GM12891 (cell line): ENCODE data around the gene FOXD4L6. TPM values are rescaled to one million over a fixed set of nuclear protein-coding genes. Genes with fewer than 3 reads are reported as not detected.
"Not testable (repeated sequence)": the region's sequence is repeated elsewhere in the genome, so short reads cannot be mapped to it uniquely, and the experiment has no call there.

ENCODE experiments used
- DNase-seq: peaks from one replicate; pipeline ENCODE4 v3.0.0; 2011; ENCODE audit warnings: low spot score; ENCODE audit not compliant: insufficient read length
- FAIRE-seq: peaks from 2 replicates; lab custom pipeline; 2011; peaks lifted over from hg19 to GRCh38; lab: Jason Lieb, UNC
- polyA plus RNA-seq: library from polyadenylated mRNA; unstranded; fragments of >200 nt; gene quantifications from one replicate; pipeline ENCODE4 v1.2.1, GENCODE V29; 2012; ENCODE audit warnings: low read depth, missing spikeins, inconsistent platforms; ENCODE audit not compliant: missing spikeins

Gene FOXD4L6
- not detected for polyA plus RNA-seq

DNA sequence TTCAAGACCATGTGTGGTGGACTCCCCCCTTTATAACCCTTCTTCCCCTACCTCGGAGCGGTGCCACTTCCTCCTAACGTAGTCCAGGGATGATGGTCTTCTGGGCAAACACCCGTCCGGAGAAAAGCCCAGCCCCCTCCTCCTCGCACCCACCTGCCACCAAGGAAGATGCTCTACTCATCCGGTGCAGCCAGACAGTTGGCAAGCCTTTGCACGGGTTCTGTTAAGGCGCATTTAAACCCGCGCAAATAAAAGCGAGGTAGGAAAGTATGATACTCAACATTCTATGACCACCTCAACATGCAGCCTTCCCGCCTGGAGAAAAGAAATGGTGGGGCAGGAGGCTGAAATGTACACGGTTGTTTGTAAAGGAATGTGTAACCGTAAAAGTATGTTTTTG, at the start of gene FOXD4L6:
Gene FOXD4L6, minus strand, starts transcription at position 101 of the 400 bp plus-strand sequence. CDS start 298 bp downstream, outside the sequence.
- not testable (repeated sequence) for DNase-seq, FAIRE-seq

- not testable (repeated sequence) for DNase-seq, FAIRE-seq
Measured at GRCh38 chr9:41174994-41175393, 46.5 kb upstream of the FOXD4L6 start.

GRCh38 chr9:41150116-41150515, 21.6 kb upstream of the FOXD4L6 start:
- FAIRE-seq, DNase-seq: not testable (repeated sequence)

- DNase-seq, FAIRE-seq: not testable (repeated sequence)
Measured at GRCh38 chr9:41141878-41142277, 13.4 kb upstream of the FOXD4L6 start.

DNA sequence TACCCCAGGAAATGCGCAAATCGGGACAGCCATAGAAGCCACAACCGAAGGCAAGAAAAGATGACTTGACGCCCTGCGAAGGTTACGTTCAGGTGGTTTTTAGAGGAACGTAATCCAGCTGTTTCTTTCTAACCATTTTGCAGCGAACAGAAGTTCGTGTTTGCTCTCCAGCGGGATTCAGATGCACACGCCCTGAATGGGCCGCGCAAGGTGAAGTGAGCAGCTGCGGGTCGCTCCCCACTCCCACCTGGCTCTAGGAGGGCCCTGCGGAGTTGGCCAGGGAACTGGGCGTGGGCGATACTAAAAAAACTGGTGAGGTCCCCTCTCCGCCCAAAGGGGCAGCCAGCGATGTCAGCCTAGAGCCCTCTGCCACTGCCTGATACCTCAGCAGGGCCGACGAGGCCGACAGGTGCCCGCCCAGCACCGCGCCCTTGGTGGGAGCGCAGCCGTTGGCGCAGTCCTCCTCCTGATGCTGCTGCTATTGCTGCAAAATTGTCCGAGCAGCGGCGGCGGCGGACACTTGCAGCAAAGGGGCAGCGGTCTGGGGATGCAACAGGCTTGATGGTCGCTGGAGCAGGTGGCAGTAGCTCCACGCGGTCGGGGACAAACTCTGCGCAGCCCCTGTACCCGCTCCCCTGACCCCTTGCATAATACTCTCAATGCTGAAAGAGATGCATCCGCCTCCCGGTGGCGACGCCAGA, 1.6 kb downstream of the FOXD4L6 start:
- not testable (repeated sequence) for DNase-seq, FAIRE-seq

- not testable (repeated sequence) for FAIRE-seq, DNase-seq
Measured at GRCh38 chr9:41125936-41126335, 2.5 kb downstream of the FOXD4L6 start.

- not testable (repeated sequence) for DNase-seq, FAIRE-seq
Measured at GRCh38 chr9:41125109-41125658, 3.3 kb downstream of the FOXD4L6 start.

- not testable (repeated sequence) for DNase-seq, FAIRE-seq
Measured at GRCh38 chr9:41124250-41125108, 4.0 kb downstream of the FOXD4L6 start.

DNA sequence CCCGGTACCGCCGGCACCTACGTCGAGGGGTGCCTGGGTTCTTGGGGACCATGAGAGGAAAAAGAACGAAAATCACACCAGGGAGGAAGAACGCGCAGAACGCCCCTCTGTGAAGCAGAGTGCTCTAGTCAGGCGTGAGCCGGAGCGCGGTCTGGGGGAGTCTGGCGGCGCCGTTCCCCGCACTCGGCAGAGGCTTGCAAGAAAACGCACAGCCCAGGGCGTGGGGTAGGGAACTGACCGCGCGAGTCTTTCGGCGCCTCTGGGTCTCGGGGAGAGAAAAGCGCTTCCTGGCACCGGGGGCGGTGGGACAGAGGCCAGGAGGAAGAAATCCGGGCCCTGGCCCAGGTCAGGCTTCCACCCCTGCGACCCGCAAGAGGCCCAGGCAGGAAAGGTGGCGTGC, 4.7 kb downstream of the FOXD4L6 start:
- not testable (repeated sequence) for FAIRE-seq, DNase-seq

- FAIRE-seq: not testable (repeated sequence)
Measured at GRCh38 chr9:41123396-41123795, 5.1 kb downstream of the FOXD4L6 start.

DNA sequence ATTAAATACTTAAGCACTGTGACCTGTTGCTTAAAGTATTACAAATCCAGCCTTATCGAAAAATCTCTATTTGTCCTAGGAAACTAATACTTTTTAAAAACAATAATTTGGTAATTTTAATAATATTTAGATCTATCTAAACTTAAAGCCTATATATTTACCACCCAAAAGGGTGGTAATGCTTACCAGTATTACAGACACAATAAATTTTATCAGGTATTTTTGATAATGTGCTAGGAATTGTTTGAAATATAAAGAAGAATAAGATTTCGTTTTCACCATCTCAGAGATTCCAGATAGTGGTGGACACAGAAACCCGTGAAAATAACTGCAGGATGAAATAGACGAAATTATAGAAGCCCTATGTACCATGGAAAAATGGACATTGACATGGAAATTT, 7.8 kb downstream of the FOXD4L6 start:
- FAIRE-seq, DNase-seq: not testable (repeated sequence)

More at GRCh38 chr9:41123396-41123795, 5.1 kb downstream of the FOXD4L6 start:
- not testable (repeated sequence) for DNase-seq

DNA sequence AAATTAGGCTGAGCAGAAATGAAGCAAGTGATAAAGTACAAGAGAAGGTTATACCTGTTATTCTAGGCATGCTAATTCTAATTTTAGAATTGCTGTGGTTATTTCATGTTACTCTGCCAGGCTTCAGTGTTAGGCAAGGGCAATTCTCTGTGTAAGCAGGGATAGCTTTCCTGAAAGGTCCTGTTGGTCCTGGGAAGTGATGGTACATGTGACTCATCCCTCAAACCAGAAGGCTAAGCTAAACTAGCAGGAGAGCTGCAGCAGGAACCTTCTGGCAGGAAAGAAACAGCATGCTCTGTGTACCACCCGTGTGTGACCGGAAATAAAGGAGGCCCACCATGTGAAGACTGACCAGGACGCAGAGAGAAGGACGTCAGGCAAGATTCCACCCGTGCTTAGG, 8.8 kb downstream of the FOXD4L6 start:
- DNase-seq, FAIRE-seq: not testable (repeated sequence)

- not testable (repeated sequence) for DNase-seq, FAIRE-seq
Measured at GRCh38 chr9:41119311-41119710, 9.2 kb downstream of the FOXD4L6 start.

DNA sequence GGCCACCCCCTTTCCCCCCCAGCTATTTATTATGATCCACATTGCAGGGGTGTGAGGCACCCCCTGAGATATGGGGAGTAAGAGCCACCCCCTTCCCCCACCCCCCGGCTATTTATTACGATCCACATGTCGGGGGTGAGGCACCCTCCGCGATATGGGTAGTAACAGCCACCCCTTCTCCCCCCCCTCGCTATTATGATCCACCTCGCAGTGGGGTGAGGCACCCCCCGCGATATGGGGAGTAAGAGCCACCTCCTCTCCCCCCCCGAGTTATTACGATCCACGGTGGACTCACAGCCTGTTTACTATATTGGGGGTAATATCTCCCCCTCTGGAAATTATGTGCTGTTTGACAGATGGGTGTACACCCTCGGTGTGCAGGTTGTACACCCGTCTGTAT, 15.1 kb downstream of the FOXD4L6 start:
- not testable (repeated sequence) for DNase-seq, FAIRE-seq

GRCh38 chr9:41111414-41111813, 17.1 kb downstream of the FOXD4L6 start:
- not testable (repeated sequence) for FAIRE-seq, DNase-seq

DNA sequence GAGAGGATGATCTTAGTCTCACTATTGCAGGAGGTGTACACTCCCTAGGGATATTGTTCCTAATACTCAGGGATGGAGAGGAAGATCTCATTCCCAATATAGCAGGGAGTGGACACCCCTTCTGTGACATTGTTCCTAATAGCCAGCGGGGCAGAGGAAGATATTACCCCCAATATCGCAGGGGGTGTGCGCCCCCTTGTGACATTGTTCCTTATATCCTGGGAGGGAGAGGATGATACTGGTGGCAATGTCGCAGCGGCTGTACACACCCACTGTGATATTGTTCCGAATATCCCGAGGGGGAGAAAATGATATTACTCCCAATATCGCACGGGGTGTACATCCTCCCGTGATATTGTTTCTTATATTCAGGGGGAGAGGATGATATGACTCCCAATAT, 17.6 kb downstream of the FOXD4L6 start:
- not testable (repeated sequence) for FAIRE-seq, DNase-seq

GRCh38 chr9:41109253-41109652, 19.2 kb downstream of the FOXD4L6 start:
- FAIRE-seq: not testable (repeated sequence)

GRCh38 chr9:41108816-41109215, 19.7 kb downstream of the FOXD4L6 start:
- FAIRE-seq, DNase-seq: not testable (repeated sequence)

More at GRCh38 chr9:41109253-41109652, 19.2 kb downstream of the FOXD4L6 start:
- not testable (repeated sequence) for DNase-seq

- DNase-seq, FAIRE-seq: not testable (repeated sequence)
Measured at GRCh38 chr9:41106472-41107116, 21.9 kb downstream of the FOXD4L6 start.
